Amniotic stem cell (primary cell): ENCODE results near the gene LYST.
"Not testable (repeated sequence)": the region's sequence is repeated elsewhere in the genome, so short reads cannot be mapped to it uniquely, and the experiment has no call there.

Source experiments
- DNase-seq: peaks from one replicate; lab custom pipeline; 2025; lab: John Stamatoyannopoulos, UW

The LYST gene

DNA sequence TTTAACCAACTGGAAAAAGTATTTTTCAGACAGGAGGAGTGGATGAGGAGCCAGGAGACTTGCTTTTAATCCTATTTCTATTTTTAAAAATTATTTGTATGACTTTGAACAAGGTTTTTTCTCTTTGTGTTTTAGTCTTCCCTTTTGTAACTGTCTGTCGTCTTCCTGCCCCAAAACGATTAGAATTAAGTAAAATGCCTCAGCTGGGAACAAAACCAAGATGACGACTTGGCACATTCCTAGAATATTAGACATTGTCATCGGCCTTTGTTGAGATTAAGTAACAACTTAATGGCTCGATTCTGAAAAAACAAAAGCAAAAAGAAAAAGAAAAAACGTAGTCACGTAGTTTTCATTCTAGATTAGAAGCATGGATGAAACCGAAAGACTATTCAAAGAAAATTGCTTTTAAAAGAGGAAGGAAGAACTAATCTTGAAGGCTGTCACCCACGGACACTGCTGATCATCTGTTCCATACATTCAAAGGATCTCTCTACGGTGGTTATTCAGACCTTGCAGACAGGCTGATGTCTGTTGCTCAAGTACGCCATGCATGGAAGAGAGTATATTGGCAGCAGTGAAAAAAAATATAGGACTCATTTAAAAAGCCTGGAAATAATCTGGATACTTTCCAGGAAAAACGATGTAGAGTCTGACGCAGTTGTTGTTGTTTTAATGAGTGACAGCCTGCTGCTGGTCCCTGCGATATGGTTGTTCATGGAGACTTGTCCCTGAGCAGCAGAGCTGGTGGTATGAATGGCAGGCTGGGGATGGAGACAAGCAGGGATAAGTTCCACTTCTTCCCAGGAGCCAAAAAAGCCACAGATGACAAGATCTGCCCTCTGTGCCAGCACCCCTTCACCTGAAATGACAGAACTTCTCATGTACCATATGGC is 234.0 kb downstream of the LYST start:
- no peak for DNase-seq

DNA sequence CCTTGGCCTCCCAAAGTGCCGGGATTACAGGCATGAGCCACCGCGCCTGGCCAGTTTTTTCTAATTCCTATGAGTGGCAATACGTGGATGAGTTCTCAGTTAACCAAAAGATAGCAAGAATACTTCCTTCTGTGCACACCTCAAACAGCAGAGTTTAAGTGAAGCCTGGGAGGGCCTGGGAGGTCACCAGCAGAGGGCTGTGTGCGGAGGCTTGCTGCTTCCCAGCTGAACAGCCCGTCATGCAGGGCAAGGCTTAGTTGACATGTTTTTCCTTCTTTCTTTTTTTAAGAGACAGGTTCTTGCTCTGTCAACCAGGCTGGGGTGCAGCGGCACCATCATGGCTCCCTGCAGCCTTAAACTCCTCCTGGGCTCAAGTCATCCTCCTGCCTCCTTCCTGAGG is 234.9 kb downstream of the LYST start:
- no peak for DNase-seq

DNA sequence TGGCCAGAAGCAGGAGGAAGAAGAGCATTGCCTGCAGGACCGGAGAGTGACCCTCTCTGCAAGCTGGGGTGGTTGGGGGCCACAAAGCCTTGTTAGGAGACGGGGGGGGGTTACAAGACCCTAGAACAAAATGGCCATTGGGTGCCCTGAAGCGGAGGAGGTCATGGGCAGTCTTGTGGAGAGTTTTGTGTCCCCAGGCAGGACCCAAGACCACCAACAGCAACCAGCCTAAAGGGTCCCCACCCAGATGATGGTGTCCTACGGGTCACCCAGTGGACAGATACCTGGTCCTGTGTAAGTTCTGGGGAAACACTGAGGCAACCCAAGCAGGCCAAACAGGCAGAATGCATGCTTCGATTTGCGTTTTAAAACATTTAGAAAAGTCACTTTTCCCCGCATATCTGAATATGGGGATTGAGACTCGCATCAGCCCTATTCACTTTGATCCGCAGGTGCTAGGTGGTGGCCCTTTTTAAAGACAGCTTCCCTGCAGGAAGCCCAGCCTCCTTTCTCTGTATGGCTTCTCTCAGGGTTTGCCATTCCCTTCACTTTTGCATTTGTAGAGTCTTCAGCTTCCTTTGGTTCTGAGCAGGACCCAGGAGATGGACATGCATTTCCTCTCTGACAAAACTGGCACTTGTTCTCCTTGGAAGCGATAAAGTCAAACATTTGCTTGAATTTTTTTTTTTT is 238.2 kb downstream of the LYST start:
- no peak for DNase-seq

- no peak for DNase-seq
Measured at GRCh38 chr1:235625831-235626230, 240.9 kb downstream of the LYST start.

GRCh38 chr1:235625340-235625739 is 241.4 kb downstream of the LYST start:
- DNase-seq = no peak

GRCh38 chr1:235624721-235625333 is 241.9 kb downstream of the LYST start:
- DNase-seq = no peak

DNA sequence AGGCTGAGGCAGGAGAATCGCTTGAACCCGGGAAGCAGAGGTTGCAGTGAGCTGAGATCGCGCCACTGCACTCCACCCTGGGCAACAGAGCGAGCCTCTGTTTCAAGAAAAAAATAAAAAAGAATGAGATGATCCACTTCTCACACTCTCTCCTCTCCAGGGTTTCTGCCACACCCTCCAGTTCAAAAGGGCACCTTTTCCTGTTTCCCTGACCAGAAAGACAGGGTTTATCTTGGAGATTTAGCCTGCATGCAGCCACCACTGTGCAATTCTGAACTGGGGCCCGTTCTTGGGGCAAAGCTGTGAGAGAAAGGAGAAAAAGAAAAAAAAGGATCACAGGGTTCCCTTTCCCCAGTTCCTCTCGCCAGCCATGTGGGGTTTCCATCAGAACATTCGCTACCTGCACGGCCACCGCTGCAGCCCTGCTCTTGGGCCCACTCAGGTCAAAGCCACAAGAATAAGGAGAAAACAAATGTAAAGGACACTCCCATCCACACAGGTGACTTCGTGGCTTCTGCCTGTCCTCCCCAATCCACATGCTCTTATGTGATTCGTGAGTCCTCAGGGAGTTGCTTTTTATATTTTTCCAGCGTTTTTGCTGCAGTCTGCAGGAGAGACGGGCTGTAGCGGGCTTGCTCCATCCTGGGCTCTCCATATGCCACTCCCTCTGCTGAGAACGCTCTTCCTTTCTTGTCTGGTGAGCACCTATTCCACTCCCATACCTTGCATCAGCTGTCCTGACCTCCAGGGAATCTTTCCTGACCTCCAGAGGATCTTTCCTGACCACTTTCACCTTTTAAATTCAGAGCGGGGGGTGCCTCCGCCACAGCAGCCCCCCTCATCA is 243.5 kb downstream of the LYST start:
- no peak for DNase-seq

- DNase-seq = not testable (repeated sequence)
Measured at GRCh38 chr1:235619149-235619548, 247.6 kb downstream of the LYST start.

DNA sequence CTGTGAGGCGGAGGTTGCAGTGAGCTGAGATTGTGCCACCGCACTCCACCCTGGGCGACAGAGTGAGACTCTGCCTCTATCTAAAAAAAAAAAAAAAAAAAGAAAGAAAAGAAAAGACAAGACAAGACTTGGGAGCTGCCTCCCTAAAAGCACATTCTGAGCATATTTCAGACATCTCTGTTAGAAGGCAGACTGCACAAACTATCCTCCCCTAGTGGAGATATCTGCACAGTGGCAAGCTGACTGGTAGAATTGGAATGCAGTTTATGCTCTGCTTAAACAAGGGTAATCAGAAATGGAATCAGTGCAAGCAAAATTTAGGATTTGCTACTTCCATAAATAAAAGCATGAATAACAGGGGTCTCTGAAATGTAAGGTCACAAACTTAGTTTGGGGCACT is 248.9 kb downstream of the LYST start:
- DNase-seq = no peak

DNA sequence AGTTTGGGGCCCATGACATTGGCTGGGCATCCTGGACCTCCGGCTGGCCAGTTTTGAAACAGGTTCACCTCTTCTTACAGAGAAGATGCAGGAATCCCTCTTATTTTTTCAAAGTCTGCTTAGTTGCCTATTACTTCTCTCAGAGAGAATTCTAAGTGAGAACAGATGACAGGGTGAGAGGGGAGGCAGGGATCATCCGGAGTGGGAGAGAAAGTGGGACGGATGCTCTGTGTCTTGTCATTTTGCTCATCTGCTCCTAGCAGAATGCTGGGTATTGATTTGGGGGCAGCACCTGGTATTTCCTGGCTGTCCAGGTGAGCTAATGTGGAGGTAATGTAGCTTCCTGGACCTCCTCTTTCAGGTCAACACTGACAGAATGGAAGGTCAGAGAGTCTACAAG is 249.6 kb downstream of the LYST start:
- no peak for DNase-seq

GRCh38 chr1:235614442-235614954 is 252.2 kb downstream of the LYST start:
- DNase-seq = no peak

DNA sequence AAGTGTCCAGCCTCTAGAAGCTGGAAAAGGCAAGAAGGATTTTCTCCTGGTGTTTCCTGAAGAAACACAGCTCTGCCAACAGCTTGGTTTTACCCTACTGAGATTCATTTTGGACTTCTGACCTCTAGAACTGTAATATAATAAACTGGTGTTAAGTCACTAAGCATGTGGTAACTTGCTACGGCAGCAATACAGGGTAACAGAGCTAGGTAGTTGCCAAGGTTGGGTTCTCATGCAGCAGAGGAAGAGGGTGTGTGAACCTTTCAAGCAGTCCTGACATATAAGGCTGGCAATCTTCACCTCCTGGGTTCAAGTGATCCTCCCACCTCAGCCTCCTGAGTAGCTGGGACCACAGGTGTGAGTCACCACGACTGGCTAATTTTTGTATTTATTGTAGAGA is 253.1 kb downstream of the LYST start:
- no peak for DNase-seq

DNA sequence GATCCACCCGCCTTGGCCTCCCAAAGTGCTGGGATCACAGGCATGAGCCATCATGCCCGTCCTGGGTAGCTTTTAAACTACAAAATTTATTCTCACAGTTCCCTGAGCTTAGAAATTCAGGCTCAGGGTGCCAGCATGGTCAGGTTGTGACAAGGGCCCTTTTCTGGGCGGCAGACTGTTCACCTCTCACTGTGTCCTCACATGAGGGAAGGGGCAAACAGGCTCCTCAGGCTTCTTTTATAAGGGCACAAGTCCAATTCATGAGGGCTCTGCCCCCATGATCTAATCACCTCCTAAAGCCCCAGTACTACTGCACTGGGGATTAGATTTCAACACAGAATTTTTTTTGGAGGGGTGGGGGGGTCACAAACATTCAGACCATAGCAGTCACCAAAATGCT is 253.9 kb downstream of the LYST start:
- DNase-seq = no peak
